Muscle of back (tissue), 11 donors: ENCODE data around the gene STARD7. TPM values are rescaled to one million over a fixed set of nuclear protein-coding genes. Genes with fewer than 3 reads are reported as not detected.

Experiments
- DNase-seq, 3 donors: peaks; one replicate each; pipeline versions ENCODE4 v3.0.0 to v3.0.0-alpha.2; 2013
- polyA plus RNA-seq, 10 donors: library from polyadenylated mRNA; unstranded; fragments of 120-200 nt; gene quantifications; one replicate each; pipeline ENCODE4 v1.2.1, GENCODE V29; 2013; ENCODE audit not compliant: insufficient read length in 10 of 10

Gene STARD7
- polyA plus RNA-seq, 10 donors, result 82.6 to 152 (median 105) TPM

DNA sequence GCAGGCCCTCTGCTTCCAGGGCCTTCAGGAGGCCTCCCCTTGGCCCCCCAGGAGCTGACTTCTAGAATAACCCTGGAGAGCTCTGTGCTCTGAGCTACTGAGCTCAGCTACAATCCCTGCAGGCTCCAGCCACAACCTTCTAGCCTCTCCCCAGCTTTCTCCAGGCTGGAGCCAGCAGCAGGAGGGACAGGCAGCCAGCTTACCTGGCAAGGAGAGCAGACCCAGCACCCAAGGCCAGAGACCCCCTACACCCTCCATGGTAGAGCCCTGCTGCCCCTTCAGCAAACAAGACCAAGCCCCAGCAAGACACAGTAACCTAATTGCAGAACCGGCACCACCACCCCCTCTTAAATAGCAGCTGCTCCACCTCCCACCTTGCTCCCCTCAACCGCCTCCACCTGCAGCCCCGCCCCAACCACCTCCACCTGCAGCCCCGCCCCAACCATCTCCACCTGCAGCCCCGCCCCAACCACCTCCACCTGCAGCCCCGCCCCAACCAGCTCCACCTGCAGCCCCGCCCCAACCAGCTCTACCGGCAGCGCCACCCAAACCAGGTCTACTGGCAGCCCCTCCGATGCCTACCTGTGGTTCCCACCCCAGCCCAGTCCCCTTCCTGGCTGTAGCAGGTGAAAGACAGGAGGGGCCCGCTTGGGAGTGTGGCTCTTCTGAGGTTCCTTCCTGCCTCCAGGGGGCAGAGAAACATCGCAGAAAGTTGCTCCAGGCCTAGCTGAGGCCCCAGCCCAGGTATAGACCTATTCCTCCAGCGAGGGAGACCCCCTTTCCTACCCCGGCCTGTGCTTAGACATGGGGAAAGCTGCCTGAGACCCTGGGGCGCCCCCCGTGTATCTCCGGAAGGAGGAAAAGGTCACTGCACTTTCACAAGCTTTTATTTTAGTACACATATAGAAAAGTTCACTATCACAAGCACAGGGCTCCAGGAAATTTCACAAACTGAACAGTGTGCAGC lies 70.2 kb downstream of the STARD7 start, which contains the start of gene ASTL:
Gene ASTL (minus strand): TSS at position 324 of the 967 bp plus-strand sequence. CDS start 66 bp downstream, at position 258.
- DNase-seq, result peak in 2 of 3 donors; percentile 32 to 43

DNA sequence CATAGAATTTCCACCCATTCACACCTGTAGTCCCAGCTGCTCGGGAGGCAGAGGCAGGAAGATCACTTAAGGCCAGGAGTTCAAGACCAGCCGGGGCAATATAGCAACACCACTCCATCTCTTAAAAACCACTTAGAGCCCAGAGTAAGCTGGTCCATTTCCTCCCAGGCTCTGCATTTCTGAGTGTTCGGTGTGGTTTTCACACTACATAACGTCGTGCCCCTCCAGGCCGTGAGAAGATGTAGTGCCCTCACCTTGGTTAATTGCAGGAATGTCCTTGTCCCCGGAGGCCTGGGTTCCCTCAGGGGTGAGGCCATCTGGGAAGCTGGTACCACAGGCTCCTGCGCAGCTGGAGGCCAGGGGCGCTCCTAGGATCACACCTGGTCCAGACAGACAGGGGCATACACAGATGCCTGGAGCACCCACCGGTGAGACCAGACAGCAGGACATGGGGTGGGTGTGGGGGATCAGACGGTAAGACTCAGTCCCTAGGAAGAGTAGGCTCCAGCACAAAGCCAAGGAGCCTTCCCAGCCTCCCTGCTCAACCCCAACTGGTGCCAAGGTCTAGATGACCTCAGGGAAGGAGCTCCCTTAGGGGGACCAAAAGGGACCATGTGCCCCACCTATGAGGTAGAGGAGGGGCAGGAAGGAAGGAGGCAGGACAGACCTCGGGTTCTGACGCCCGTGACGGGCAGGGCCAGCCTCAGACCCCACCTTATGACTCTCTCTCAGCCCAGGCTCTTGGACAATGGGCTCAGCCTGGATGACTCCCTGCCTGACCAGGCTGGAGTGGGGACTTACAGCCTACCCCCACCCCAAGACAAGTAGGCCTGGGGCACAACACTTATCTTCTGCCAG lies 71.1 kb downstream of the STARD7 start:
- no peak for DNase-seq

DNA sequence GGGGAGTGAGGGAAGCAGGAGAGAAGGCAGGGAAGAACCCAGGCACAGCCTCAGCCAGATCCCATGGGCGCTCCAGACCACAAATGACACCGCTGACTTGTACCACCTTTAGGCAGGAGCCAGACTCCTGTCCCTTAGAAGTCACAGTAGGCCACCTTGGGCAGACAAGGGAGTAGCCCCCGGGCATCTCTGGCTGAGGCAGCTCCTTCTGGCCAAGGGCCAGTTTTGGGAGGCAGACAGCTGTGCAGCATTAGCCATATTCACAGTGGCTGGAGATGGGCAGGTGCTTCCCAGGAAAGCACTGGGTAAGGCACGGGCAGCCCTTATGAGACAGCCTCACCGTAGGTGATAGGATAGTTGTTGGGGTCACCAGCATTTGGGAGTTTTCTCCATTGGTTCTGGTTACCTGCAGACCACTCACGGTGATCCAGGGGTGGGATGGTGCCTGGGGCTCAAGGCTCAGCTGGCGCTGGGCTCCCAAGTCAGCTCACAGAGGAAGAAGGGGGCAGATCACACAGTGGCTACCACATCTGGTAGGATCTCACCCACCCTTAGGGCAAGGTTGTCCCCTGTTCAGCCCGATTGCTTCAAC lies 72.4 kb downstream of the STARD7 start:
- no peak for DNase-seq

DNA sequence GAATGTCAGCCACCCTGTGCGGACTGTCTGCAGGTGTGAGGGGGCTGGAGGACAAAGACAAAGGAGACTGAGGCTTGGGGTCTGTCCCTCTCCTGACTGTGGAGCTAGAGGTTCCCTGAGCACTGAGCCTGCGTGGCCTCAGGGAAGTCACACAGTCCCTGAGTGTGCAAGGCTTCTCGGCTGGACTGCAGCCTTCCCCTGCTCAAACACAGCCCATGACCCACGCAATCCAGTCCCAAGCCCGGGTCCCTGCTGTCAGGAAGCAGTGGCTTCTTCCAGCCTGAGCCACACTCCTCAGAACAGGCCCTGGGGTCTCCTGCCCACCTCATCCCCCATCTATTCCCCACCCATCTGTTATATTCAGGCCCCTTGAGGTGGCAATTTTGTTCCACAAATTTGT lies 73.0 kb downstream of the STARD7 start:
- DNase-seq, result no peak

DNA sequence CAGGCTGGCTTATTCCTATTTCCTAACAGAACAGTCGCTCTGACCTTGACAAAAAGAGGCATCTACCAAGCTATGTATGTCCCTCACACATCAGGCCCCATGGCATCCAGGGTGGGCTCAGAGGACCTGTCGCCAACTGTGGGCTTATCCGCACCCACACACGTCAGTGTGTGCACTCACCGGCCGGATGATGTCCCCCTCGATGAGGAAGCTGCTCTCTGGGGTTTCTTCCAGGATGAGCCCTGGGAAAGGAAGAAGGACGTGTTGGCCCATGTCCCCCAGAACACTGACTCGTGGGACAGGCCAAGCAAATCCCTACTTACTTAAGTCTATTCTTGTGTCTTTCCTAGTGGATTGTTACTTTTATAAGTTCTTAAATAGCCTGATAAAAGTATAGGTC lies 73.5 kb downstream of the STARD7 start:
- DNase-seq, result no peak

Other genes starting within 250 kb of the STARD7 start
- gene ANKRD36C, start 217.0 kb downstream of the STARD7 start, polyA plus RNA-seq, result 10 to 100 TPM; 14.3 to 59.4 (median 33.9) TPM
- gene GPAT2, start 173.9 kb downstream of the STARD7 start, polyA plus RNA-seq, result 1 to 10 TPM; 2.2 to 9.0 (median 5.2) TPM
- 1 to 10 TPM; 1.9 to 3.8 (median 3.0) TPM for gene ADRA2B, start 92.3 kb downstream of the STARD7 start, polyA plus RNA-seq
- gene ASTL, start 70.3 kb downstream of the STARD7 start, polyA plus RNA-seq, result under 1 TPM in 5 of 10 donors, not detected in 5; 0.11 to 0.23 (median 0.18) TPM
- gene DUSP2, start 63.4 kb downstream of the STARD7 start, polyA plus RNA-seq, result 10 to 100 TPM in 1 of 10 donors, 1 to 10 TPM in 9; 2.5 to 10.3 (median 4.4) TPM
- gene TMEM127, start 57.2 kb upstream of the STARD7 start, polyA plus RNA-seq, result 10 to 100 TPM; 23.7 to 31.1 (median 25.3) TPM
- 10 to 100 TPM; 32.5 to 49.9 (median 43.9) TPM for gene CIAO1, start 57.4 kb upstream of the STARD7 start, polyA plus RNA-seq
- 100 to 1,000 TPM in 2 of 10 donors, 10 to 100 TPM in 8; 78.0 to 108 (median 89.2) TPM for gene SNRNP200, start 96.7 kb upstream of the STARD7 start, polyA plus RNA-seq
- gene ITPRIPL1, start 116.5 kb upstream of the STARD7 start, polyA plus RNA-seq, result 1 to 10 TPM; 2.3 to 6.0 (median 3.3) TPM
- 10 to 100 TPM in 4 of 10 donors, 1 to 10 TPM in 6; 7.0 to 17.9 (median 9.6) TPM for gene NCAPH, start 126.9 kb upstream of the STARD7 start, polyA plus RNA-seq